Neural crest cell (in vitro differentiated cells): Measurements from ENCODE around the gene SYT13. TPM values are rescaled to one million over a fixed set of nuclear protein-coding genes. Genes with fewer than 3 reads are reported as not detected.

ENCODE experiments used
- DNase-seq: peaks from one replicate; pipeline ENCODE4 v3.0.0; 2021; ENCODE audit warnings: low read depth, mixed read lengths, low spot score
- H3K27ac Mint-ChIP-seq: one replicate; pipeline ENCODE4 v1.8.0; 2021; ENCODE audit warnings: mild to moderate bottlenecking, mixed read lengths; ENCODE audit not compliant: unreplicated experiment
- H3K27me3 Mint-ChIP-seq: 2 replicates; pipeline ENCODE4 v1.8.0; 2021; ENCODE audit warnings: low read depth, mild to moderate bottlenecking, mixed read lengths
- H3K36me3 Mint-ChIP-seq: 2 replicates; pipeline ENCODE4 v1.8.0; 2021; ENCODE audit warnings: low read depth, mild to moderate bottlenecking, mixed read lengths
- H3K4me1 Mint-ChIP-seq: 2 replicates; pipeline ENCODE4 v1.8.0; 2021; ENCODE audit warnings: mixed read lengths
- H3K4me3 Mint-ChIP-seq: one replicate; pipeline ENCODE4 v1.8.0; 2021; ENCODE audit warnings: mild to moderate bottlenecking, mixed read lengths
- H3K9me3 Mint-ChIP-seq: 2 replicates; pipeline ENCODE4 v1.8.0; 2021; ENCODE audit warnings: mixed read lengths
- CTCF ChIP-seq: fragments of 200-600 bp; sonication (generic); conservative IDR thresholded peaks from 2 replicates; pipeline ENCODE4 v1.5.0; 2021; ENCODE audit warnings: antibody characterized with exemption, mild to moderate bottlenecking
- total RNA-seq: library from RNA; stranded (reverse); gene quantifications from 2 replicates; pipeline ENCODE4 v1.2.1, GENCODE V29; 2021

The SYT13 gene
- total RNA-seq, 1 donor from 2014 or later, result 1.7 TPM

DNA sequence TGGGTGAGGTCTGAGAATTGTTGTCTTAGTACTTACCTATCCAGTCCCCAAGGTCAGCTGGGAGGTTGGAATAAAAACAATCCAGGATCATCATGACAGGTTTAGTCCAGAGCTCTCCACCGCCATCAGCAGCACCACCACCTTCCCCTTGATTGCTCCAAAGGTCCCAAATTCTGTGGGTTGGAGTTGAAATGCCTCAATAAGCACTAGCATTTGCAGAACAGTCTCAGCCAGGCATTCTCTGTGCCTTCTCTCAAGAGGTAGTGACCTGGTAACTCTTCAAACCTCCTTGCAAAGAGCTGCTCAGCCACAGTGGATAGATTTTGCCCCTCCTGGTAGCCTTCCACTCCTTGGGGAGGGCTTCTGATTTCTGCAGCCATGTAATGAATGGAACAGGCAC lies 70.1 kb downstream of the SYT13 start:
- no peak for DNase-seq
- Mint-ChIP-seq H3K4me3 (no peak overlapping the region), H3K27ac (no peak overlapping the region), H3K27me3 (no peaks in the 10 kb centered on the region), H3K9me3 (no peaks in the 10 kb centered on the region), H3K36me3 (peaks cover 2% of the 10 kb centered on the region), H3K4me1 (no peaks in the 10 kb centered on the region)
- TF ChIP-seq CTCF, result no peak

GRCh38 chr11:45215098-45215865 lies 70.9 kb downstream of the SYT13 start:
- no peak for DNase-seq
- H3K27me3 Mint-ChIP-seq, result no peaks in the 10 kb centered on the region
- no peak for TF ChIP-seq CTCF
- H3K27ac Mint-ChIP-seq, result peak overlapping the region; percentile 10
- no peaks in the 10 kb centered on the region for H3K9me3 Mint-ChIP-seq
- peaks cover 3% of the 10 kb centered on the region for H3K4me1 Mint-ChIP-seq
- peaks cover 2% of the 10 kb centered on the region for H3K36me3 Mint-ChIP-seq
- H3K4me3 Mint-ChIP-seq, result no peak overlapping the region

- no peak overlapping the region for H3K4me3 Mint-ChIP-seq
- H3K27ac Mint-ChIP-seq, result no peak overlapping the region
- H3K4me1 Mint-ChIP-seq, result peaks cover 15% of the 10 kb centered on the region
- no peaks in the 10 kb centered on the region for H3K9me3 Mint-ChIP-seq
- no peak for DNase-seq
- H3K36me3 Mint-ChIP-seq, result peaks cover 5% of the 10 kb centered on the region
- H3K27me3 Mint-ChIP-seq, result no peaks in the 10 kb centered on the region
- TF ChIP-seq CTCF, result no peak
Measured at GRCh38 chr11:45213717-45214116, 72.4 kb downstream of the SYT13 start.

DNA sequence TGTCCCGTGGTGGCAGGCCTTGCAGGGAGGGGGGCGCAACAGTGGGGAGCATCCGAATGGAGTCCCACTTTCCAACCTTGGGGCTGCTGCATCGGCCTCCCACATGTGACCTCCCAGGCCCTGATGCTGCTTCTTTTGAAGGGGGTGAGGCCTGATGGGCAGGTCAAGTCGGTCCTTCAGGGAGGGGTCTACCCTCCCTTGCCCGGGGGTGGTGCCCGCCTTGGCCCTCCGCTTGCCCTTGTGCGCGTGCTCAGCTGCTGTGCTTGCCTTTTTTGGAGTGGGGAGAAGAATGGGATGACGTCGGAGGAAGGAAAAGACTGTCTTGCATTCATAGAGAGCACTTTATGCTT lies 72.8 kb downstream of the SYT13 start:
- no peak for DNase-seq
- TF ChIP-seq CTCF, result no peak
- no peak overlapping the region for H3K27ac Mint-ChIP-seq
- no peaks in the 10 kb centered on the region for H3K27me3 Mint-ChIP-seq
- no peaks in the 10 kb centered on the region for H3K9me3 Mint-ChIP-seq
- H3K4me1 Mint-ChIP-seq, result peaks cover 15% of the 10 kb centered on the region
- peaks cover 5% of the 10 kb centered on the region for H3K36me3 Mint-ChIP-seq
- H3K4me3 Mint-ChIP-seq, result no peak overlapping the region

- no peak for DNase-seq
- no peaks in the 10 kb centered on the region for H3K27me3 Mint-ChIP-seq
- no peak overlapping the region for H3K4me3 Mint-ChIP-seq
- H3K36me3 Mint-ChIP-seq, result peaks cover 5% of the 10 kb centered on the region
- no peaks in the 10 kb centered on the region for H3K9me3 Mint-ChIP-seq
- TF ChIP-seq CTCF, result no peak
- no peak overlapping the region for H3K27ac Mint-ChIP-seq
- peaks cover 15% of the 10 kb centered on the region for H3K4me1 Mint-ChIP-seq
Measured at GRCh38 chr11:45212566-45213315, 73.4 kb downstream of the SYT13 start.
